GM19395 (cell line): ENCODE measurements around the gene PICK1.
"Not testable (repeated sequence)": the region's sequence is repeated elsewhere in the genome, so short reads cannot be mapped to it uniquely, and the experiment has no call there.

ENCODE experiments used
- ATAC-seq: cut with Tn5 transposase; IDR thresholded peaks from one replicate; pipeline ENCODE4 v1.9.1; 2021; ENCODE audit warnings: mild to moderate bottlenecking, moderate library complexity; ENCODE audit not compliant: unreplicated experiment

Gene PICK1

GRCh38 chr22:38030311-38031133, 26.7 kb upstream of the PICK1 start:
- no peak for ATAC-seq

- ATAC-seq = no peak
Observed at GRCh38 chr22:38031491-38031890, 25.7 kb upstream of the PICK1 start.

- no peak for ATAC-seq
Observed at GRCh38 chr22:38032681-38033521, 24.3 kb upstream of the PICK1 start.

GRCh38 chr22:38033522-38034277, 23.5 kb upstream of the PICK1 start:
- no peak for ATAC-seq

GRCh38 chr22:38034278-38034882, 22.8 kb upstream of the PICK1 start:
- ATAC-seq = no peak

GRCh38 chr22:38034884-38035529, 22.2 kb upstream of the PICK1 start:
- no peak for ATAC-seq

GRCh38 chr22:38035530-38035885, 21.7 kb upstream of the PICK1 start:
- no peak for ATAC-seq

GRCh38 chr22:38036392-38037062, 20.7 kb upstream of the PICK1 start:
- ATAC-seq = no peak

- not testable (repeated sequence) for ATAC-seq
Observed at GRCh38 chr22:38037367-38038150, 19.6 kb upstream of the PICK1 start.

GRCh38 chr22:38038426-38038825, 18.8 kb upstream of the PICK1 start:
- no peak for ATAC-seq

- no peak for ATAC-seq
Observed at GRCh38 chr22:38038890-38039812, 18.1 kb upstream of the PICK1 start.

- no peak for ATAC-seq
Observed at GRCh38 chr22:38040953-38041759, 16.0 kb upstream of the PICK1 start.

- no peak for ATAC-seq
Observed at GRCh38 chr22:38041760-38042487, 15.3 kb upstream of the PICK1 start.

GRCh38 chr22:38042488-38042790, 14.8 kb upstream of the PICK1 start:
- no peak for ATAC-seq

GRCh38 chr22:38043151-38044039, 13.8 kb upstream of the PICK1 start:
- no peak for ATAC-seq
